NCI-H82 treated with DMSO at 0.1 percent for 48 hours (cell line): ENCODE data around the gene KCNN1.
"Not testable (repeated sequence)": the region's sequence is repeated elsewhere in the genome, so short reads cannot be mapped to it uniquely, and the experiment has no call there.

ENCODE experiments used
- DNase-seq: peaks from one replicate; lab custom pipeline; 2025; ENCODE audit not compliant: unreplicated experiment; lab: John Stamatoyannopoulos, UW

KCNN1 gene

DNA sequence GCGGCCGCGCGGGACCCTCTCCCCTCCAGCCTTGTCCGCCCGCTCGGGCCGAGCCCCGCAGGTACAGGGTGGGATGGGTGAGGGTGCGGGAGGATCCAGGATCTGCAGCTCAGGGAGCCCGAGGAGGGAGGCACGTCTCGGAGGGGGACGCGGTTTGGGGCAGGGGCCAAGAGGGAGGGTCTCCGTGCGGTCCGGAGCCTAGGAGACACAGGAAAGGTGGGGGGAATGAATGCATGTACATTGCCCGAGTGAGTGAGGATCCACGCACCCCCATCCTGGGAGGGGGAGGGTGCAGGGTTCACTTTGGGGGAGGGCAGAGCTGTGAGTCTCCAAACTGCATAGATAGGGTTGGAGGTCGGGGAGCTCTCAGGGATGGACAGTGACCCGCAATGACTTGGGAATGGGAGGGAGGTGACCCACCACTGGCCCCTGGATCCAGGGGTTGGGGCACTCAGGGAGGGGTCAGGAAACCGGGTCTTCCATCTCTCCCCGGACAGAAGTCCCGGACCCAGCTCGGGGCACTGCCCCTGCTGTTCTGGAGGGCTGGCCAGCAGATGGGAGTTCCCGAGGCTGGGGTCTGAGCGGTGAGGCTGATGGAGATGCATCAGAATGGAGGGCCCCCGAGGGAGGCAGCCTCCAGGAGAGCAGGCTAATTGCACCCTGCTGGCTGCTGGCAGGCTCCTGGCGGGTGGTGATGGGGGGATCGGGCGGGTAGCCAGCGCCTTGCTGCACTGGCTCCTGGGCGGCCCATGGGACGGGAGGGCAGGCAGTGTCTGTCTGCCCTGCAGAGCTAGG, 547 bp downstream of the KCNN1 start:
- no peak for DNase-seq

- no peak for DNase-seq
These were observed 1.5 kb downstream of the KCNN1 start for GRCh38 chr19:17968362-17968761.

- DNase-seq = no peak
These were observed 2.3 kb downstream of the KCNN1 start for GRCh38 chr19:17969096-17969792.

DNA sequence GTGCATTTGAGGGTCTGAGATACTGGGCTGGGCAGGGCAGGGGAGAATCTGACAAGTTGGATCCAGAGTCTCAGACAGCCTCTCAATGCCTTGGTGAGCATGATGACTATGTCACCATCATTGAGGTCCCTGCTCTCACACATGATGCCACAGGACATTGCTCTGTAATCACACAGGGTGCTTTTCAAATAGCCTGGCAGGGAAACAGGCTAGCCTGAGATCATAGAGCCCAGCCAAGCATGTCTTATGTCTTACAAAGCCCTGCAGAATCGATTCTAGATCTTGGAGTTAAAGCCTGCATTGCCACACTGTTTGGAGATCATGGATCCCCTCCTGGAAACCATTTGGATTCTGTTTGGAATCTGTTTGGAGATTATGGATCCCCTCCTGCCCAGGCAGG, 5.3 kb downstream of the KCNN1 start:
- DNase-seq = no peak

- DNase-seq = no peak
These were observed 6.9 kb downstream of the KCNN1 start for GRCh38 chr19:17973759-17974158.

GRCh38 chr19:17974551-17974950, 7.6 kb downstream of the KCNN1 start:
- no peak for DNase-seq

GRCh38 chr19:17975032-17975431, 8.1 kb downstream of the KCNN1 start:
- DNase-seq = no peak

DNA sequence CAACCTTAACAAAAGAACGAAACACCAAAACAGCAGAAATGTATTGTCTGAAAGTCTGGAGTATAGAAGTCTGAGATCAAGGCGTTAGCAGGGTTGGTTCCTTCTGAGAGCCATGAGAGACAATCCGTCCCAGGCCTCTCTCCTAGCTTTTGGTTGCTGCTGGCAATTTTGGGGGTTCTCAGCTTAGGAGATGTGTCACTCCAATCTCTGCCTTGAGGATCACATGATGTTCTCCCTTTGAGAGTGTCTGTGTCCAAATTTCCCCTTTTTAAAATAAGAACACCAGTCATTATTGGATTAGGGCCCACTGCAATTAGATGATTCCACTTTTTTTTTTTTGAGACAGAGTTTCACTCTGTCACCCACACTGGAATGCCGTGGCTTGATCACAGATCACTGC, 10.1 kb downstream of the KCNN1 start:
- no peak for DNase-seq

GRCh38 chr19:17977488-17977887, 10.6 kb downstream of the KCNN1 start:
- no peak for DNase-seq

DNA sequence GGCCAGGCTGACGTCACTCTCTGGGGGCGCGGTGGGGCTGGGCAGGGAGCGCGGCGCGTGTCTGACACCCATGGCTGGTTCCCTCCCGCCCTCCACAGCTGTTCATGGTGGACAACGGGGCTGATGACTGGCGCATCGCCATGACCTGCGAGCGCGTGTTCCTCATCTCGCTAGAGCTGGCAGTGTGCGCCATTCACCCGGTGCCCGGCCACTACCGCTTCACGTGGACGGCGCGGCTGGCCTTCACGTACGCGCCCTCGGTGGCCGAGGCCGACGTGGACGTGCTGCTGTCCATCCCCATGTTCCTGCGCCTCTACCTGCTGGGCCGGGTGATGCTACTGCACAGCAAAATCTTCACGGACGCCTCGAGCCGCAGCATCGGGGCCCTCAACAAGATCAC, 14.7 kb downstream of the KCNN1 start:
- DNase-seq = no peak

DNA sequence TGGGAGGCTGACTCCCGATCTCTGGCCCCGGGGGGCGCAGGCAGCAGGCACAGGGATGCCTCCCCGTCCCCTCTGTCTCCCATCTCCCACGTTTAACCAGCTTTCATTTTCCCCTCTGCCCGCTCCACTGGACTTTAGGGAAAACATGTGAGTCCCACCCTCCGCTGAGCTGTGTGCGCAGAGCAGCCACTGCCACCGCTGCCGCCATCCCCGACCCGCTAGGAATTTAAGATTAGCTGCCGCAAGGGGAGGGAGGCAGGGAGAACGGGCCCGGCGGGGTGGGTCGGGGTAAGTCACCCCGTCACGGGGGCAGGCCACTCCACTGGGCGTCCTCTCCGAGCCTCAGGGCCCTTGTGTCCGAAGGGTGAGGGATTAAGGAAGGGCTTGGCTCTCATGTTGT, 15.5 kb downstream of the KCNN1 start:
- no peak for DNase-seq

DNA sequence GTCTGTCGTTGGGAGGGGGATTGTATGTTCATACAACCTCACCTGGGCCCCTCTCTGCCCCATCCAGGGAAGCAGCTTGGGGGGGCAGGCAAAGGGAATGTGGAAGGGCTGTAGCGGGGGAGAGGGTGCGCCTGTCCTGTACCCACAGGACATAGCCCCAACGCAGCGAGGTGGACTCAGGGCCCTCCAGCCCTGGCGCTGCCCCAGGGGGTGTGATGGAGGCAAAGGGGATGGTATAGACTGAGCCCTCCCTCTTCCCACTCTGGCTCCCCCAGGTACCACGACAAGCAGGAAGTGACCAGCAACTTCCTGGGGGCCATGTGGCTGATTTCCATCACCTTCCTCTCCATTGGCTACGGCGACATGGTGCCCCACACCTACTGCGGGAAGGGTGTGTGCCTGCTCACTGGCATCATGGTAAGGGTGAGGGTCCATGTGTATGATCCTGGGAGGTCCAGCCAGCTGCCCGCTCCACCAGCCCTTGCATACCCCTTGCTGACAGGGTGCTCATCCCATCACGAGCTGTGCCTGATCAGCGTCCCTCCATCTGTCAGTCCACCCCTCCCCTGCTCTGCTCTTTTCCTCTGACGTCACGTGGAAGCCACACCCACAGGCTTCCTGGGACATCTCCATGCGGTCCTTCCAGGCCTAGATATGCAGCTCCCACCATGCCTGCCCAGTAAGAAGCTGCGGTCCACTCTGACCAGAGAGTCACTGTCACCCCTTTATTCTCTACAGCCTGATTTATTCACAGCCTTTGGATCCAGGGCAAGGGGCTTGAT, 18.3 kb downstream of the KCNN1 start:
- DNase-seq = no peak

DNA sequence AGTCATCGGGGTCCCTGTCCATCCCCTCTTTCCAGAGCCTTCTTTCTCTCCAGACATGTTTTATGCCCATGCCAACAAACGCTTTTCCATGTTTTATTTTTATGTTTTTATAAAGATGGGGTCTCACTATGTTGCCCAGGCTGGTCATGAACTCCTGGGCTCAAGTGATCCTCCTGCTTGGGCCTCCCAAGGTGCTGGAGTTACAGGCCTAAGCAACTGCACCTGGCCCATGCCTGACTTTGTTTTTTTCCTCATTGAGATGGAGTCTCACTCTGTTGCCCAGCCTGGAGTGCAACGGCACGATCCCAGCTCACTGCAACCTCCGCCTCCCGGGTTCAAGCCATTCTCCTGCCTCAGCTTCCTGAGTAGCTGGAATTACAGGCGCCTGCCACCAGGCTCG, 19.7 kb downstream of the KCNN1 start:
- DNase-seq = not testable (repeated sequence)

DNA sequence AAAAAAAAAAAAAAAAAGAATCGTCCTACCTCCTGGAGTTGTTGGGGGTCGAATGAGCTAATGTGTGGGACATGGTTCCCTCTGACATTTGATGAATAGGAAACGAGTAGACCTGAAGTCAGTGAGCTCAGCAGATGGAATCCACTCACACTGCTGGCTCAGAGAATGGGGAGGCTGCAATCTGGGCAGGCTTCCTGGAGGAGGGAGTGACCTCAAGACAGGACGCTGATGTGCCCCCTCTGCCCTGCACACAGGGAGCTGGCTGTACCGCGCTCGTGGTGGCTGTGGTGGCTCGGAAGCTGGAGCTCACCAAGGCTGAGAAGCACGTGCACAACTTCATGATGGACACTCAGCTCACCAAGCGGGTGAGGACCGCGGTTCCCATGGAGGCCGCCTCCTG, 21.3 kb downstream of the KCNN1 start:
- DNase-seq = no peak

- DNase-seq = no peak
These were observed 22.7 kb downstream of the KCNN1 start for GRCh38 chr19:17989425-17990094.

DNA sequence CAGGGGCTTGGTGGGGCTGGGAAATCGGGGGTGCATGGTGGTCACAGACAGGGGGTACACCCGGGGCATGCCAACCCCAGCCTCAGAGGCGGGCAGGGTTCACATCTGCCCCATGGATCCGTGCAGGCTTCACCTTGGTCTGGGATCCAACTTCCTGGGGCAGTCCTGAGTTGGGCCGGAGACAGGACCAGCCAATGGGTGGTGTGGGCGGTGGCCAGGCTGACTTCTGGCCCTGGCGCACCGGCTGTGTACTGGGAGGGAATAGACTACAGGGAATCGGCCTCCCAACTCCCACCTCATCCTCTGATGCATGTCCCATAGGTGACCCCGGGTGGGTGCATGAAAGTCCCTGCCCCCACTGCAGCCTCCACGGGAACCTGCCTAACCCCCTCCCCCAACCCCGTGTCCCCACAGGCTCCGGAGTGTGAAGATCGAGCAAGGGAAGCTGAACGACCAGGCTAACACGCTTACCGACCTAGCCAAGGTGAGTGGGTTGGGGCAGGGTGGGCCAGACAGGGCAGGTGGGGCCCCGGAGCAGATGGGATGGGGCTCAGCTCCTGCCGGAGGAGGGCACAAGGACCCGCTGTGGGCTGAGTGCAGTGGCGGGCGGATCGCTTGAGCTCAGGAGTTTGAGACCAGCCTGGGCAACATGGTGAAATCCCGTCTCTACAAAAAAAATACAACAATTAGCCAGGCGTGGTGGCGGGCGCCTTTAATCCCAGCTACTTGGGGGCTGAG, 26.3 kb downstream of the KCNN1 start:
- DNase-seq = no peak

DNA sequence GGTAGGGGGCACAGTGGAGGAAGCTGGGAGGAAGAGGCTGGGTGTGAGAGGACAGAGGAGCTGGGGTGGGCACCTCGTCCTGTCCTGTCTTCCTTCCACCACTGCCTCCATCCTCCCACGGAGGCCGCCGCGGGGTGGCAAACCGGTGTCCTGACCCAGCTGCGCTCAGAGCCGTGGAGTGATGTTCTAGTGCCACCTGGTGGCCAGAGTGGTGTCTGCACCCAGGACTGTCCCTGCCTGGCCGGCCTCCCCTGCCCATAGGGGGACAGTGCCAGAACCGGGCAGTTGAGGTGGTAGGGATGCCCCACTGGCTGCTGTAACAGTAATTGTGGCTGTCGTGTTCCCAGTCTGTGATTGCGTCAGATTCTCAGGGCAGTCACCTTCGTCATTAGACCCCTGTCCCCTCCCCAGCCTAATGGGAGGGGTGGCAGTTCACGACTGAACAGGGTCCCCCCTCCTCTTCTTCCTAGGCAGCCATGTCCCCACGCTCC, 30.0 kb downstream of the KCNN1 start:
- DNase-seq = peak; percentile 55

DNA sequence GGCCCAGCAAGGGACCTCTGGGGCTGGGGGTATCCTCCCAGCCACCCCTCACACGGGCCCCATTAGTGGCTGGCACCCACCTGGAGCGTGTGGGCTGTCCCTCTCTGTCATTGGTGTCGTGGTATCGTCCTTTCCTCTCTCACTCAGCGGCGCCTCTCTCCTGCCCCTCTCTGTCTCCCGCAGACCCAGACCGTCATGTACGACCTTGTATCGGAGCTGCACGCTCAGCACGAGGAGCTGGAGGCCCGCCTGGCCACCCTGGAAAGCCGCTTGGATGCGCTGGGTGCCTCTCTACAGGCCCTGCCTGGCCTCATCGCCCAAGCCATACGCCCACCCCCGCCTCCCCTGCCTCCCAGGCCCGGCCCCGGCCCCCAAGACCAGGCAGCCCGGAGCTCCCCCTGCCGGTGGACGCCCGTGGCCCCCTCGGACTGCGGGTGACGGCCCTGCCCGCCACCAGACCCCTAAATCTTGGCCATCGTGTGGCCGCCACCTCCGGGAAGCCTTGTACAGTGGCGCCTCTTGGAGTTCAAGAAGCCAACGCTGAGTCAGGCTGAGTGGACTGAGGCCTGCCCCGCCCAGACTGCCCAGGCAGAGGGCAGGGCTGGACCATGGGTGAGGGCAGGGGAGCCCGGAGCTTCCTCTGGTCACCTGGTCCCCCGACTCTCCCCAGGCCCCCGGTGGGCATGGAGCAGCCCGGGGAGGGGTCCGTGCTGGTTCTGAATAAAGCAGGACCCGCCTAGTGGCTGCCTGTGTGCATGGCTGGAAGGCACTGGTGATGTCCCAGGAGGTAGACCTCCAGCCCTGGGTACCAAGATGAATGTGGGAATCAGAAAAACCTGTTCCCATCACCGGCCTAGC, 31.3 kb downstream of the KCNN1 start:
- no peak for DNase-seq

DNA sequence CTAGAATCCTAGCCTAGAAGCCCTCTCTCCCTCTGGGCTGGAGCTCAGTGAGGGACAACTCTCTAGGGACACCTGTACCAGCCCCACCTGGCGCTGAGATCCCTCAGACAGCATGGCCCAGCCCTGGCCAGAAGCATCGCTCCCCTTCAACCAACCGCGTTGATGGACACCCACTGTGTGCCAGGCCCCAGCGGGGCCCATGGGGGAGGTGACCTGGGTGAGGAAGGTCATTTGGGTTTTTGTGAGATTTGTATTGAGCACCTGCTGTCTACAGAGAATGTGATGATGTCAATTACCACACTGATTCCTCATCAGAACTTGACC, 31.9 kb downstream of the KCNN1 start:
- no peak for DNase-seq
